Thoracic aorta endothelial cell (primary cell): ENCODE results near the gene UBIAD1. TPM values are rescaled to one million over a fixed set of nuclear protein-coding genes. Genes with fewer than 3 reads are reported as not detected.

Experiments
- small RNA-seq: library from RNA; depleted of rRNA; stranded (forward); fragments of <200 nt; gene quantifications from one replicate; pipeline ENCODE3, GENCODE V24; 2012
- total RNA-seq: library from RNA; depleted of rRNA; stranded (reverse); fragments of >200 nt; gene quantifications from 2 replicates; pipeline ENCODE4 v1.2.3, GENCODE V29; 2012

The UBIAD1 gene
- 10.0 and 12.6 TPM in 2 replicates for total RNA-seq

DNA sequence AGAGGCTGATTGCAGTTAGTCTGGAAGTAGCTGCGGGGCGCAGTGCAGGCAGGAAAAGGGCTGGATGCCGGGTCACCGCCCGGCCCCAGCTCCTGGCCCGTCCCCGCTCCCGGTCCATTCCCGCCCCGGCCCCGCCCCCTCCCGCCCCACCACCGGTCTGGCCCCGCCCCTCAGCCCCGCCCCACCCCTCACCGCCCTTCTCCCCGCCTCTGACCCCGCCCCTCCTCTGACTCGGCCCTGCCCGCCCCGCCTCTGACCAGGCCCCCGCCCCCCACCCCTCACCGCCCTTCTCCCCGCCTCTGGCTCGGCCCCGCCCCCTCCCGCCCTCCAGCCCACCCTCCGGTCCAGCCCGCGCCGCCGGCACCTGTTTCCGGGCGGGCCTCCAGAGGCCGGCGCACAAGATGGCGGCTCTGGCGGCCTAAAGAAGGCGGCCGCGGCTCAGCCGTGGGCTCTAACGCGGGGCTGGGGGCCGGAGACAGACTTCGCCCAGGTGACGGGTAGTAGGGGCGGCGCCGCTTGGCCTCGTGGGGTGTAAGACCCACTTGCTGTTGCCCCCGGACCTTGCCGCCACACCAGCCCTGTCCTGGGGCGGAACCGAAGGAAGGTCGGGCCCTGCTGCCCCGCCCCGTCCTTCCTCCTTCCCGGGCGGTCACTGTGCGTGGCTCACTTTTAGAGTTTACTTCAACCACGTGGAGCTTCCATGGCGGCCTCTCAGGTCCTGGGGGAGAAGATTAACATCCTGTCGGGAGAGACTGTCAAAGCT lies at the start of gene UBIAD1:
Gene UBIAD1, plus strand, starts transcription at position 367 of the 763 bp plus-strand sequence. Its CDS starts 334 bp downstream, at position 701.

GRCh38 chr1:11262171-11263049 lies 10.6 kb upstream of the UBIAD1 start, which contains the start of gene MTOR:
TSS of gene MTOR (minus strand) at chr1:11262551. CDS start at chr1:11259409, 3,142 bp downstream.

Small RNA genes within 50 kb of the gene (small RNA-seq; reads per million reads assigned to genes)
- gene RNU6-291P: not detected
- not detected for gene RPL39P6

Other genes starting within 250 kb of the UBIAD1 start
- gene MASP2, start 226.0 kb upstream of the UBIAD1 start, total RNA-seq: 0.07 TPM in 1 of 2 replicates, not detected in the other
- gene SRM, start 213.2 kb upstream of the UBIAD1 start, total RNA-seq: 39.8 and 42.6 TPM in 2 replicates
- 99.6 and 105 TPM in 2 replicates for gene EXOSC10, start 173.3 kb upstream of the UBIAD1 start, total RNA-seq
- gene ANGPTL7, start 83.8 kb upstream of the UBIAD1 start, total RNA-seq: not detected in 2 replicates
- gene MTOR, start 10.6 kb upstream of the UBIAD1 start, total RNA-seq: 54.0 and 65.8 TPM in 2 replicates
- 0.07 and 0.13 TPM in 2 replicates for gene DISP3, start 206.0 kb downstream of the UBIAD1 start, total RNA-seq